H1 (cell line): ENCODE data around the gene TLE3. TPM values are rescaled to one million over a fixed set of nuclear protein-coding genes. Genes with fewer than 3 reads are reported as not detected.

Source experiments
- CTCF ChIA-PET: fragments of 300-600 bp; sonication (Branson Sonifier 250); formaldehyde crosslinking; loops from one replicate; lab custom pipeline; 2021; ENCODE audit not compliant: partially characterized antibody; lab: Charles Lee
- POLR2A ChIA-PET: fragments of 300-600 bp; sonication (Branson Sonifier 250); formaldehyde crosslinking; loops from one replicate; lab custom pipeline; 2021; ENCODE audit warnings: inconsistent platforms; ENCODE audit not compliant: partially characterized antibody; lab: Charles Lee
- DNase-seq, 2 experiments: peaks; one replicate each; pipeline versions ENCODE4 v3.0.0 to v3.0.0-alpha.2; 2010 to 2022; ENCODE audit warnings: low spot score in 2 of 2, low read depth in 1 of 2, mixed read lengths in 1 of 2
- FAIRE-seq: peaks from 2 replicates; lab custom pipeline; 2011; peaks lifted over from hg19 to GRCh38; lab: Jason Lieb, UNC
- H2AFZ ChIP-seq: 2 replicates; pipeline ENCODE4 v1.8.1; 2012; ENCODE audit warnings: low read length, inconsistent platforms
- H2AK5ac ChIP-seq: 2 replicates; pipeline ENCODE4 v1.6.1; 2013; ENCODE audit warnings: low read depth, low read length
- H2BK120ac ChIP-seq: replicated peaks from 2 replicates; pipeline ENCODE3; 2013; ENCODE audit warnings: low read depth, low read length, inconsistent platforms
- H2BK12ac ChIP-seq: 2 replicates; pipeline ENCODE4 v1.6.1; 2013; ENCODE audit warnings: low read depth, low read length
- H2BK15ac ChIP-seq: 2 replicates; pipeline ENCODE4 v1.6.1; 2013; ENCODE audit warnings: low read length
- H2BK20ac ChIP-seq: 2 replicates; pipeline ENCODE4 v1.6.1; 2013; ENCODE audit warnings: low read length
- H2BK5ac ChIP-seq: 2 replicates; pipeline ENCODE4 v1.6.1; 2013; ENCODE audit warnings: low read depth, low read length
- H3K14ac ChIP-seq: 2 replicates; pipeline ENCODE4 v1.6.1; 2013; ENCODE audit warnings: inconsistent platforms; ENCODE audit not compliant: insufficient read length
- H3K18ac ChIP-seq: 2 replicates; pipeline ENCODE4 v1.6.1; 2013; ENCODE audit warnings: low read length; ENCODE audit errors: extremely low read depth
- H3K23ac ChIP-seq: 2 replicates; pipeline ENCODE4 v1.6.1; 2013; ENCODE audit warnings: inconsistent platforms; ENCODE audit not compliant: insufficient read length
- H3K23me2 ChIP-seq: 2 replicates; pipeline ENCODE4 v1.6.1; 2013; ENCODE audit warnings: low read depth, low read length
- H3K27ac ChIP-seq: 2 replicates; pipeline ENCODE4 v1.6.1; 2011; ENCODE audit warnings: low read depth, low read length, inconsistent platforms
- H3K27me3 ChIP-seq, 4 experiments: replicated peaks in 1 of 4; 1 replicate in 1 of 4; 2 replicates in 3 of 4; pipeline versions ENCODE4 v1.6.1 to v1.8.1; 2011 to 2013; ENCODE audit warnings: low read length in 3 of 4, mild to moderate bottlenecking in 3 of 4, inconsistent platforms in 2 of 4, mixed read lengths in 2 of 4, moderate library complexity in 1 of 4; ENCODE audit not compliant: control insufficient read depth in 3 of 4, insufficient read depth in 3 of 4; ENCODE audit errors: extremely low read depth in 1 of 4
- H3K36me3 ChIP-seq, 4 experiments: 2 replicates each; pipeline versions ENCODE4 v1.6.1 to v1.8.1; 2011 to 2013; ENCODE audit warnings: mild to moderate bottlenecking in 4 of 4, low read length in 3 of 4, moderate library complexity in 2 of 4, control low read depth in 1 of 4, inconsistent platforms in 1 of 4; ENCODE audit not compliant: insufficient read depth in 4 of 4, control insufficient read depth in 2 of 4
- H3K4ac ChIP-seq: replicated peaks from 2 replicates; pipeline ENCODE3; 2013; ENCODE audit warnings: low read length, low read depth, mixed read lengths, inconsistent platforms; ENCODE audit not compliant: insufficient read length
- H3K4me1 ChIP-seq, 4 experiments: replicated peaks in 1 of 4; 1 replicate in 1 of 4; 2 replicates in 3 of 4; pipeline versions ENCODE4 v1.6.1 to v1.8.1; 2011 to 2013; ENCODE audit warnings: low read length in 3 of 4, inconsistent platforms in 2 of 4, mixed read lengths in 1 of 4; ENCODE audit not compliant: insufficient read depth in 4 of 4, control insufficient read depth in 3 of 4
- H3K4me2 ChIP-seq, 2 experiments: 2 replicates each; pipeline versions ENCODE4 v1.6.1 to v1.8.1; 2011 to 2013; ENCODE audit warnings: low read depth in 2 of 2, low read length in 2 of 2, control low read depth in 1 of 2, inconsistent platforms in 1 of 2, mild to moderate bottlenecking in 1 of 2; ENCODE audit not compliant: insufficient read depth in 1 of 2
- H3K4me3 ChIP-seq, 4 experiments: fragments of 200-600, 300-600 bp in 1 of 4; sonication (generic), shearing (Covaris generic), sonication (Bioruptor Twin) in 1 of 4; 2 replicates each; pipeline versions ENCODE4 v1.5.1 to v1.8.1; 2011 to 2016; ENCODE audit warnings: low read length in 4 of 4, low read depth in 3 of 4, control low read depth in 2 of 4, inconsistent platforms in 2 of 4, mild to moderate bottlenecking in 2 of 4, mixed read lengths in 1 of 4, moderate library complexity in 1 of 4; ENCODE audit not compliant: insufficient read depth in 2 of 4; ENCODE audit errors: extremely low read depth in 1 of 4
- H3K56ac ChIP-seq: replicated peaks from 2 replicates; pipeline ENCODE3; 2013; ENCODE audit warnings: low read depth, mild to moderate bottlenecking, mixed read lengths, low read length, inconsistent platforms; ENCODE audit not compliant: insufficient read length
- H3K79me1 ChIP-seq: 2 replicates; pipeline ENCODE4 v1.6.1; 2013; ENCODE audit warnings: low read depth, low read length, control low read depth
- H3K79me2 ChIP-seq, 2 experiments: 2 replicates each; pipeline versions ENCODE4 v1.6.1 to v1.8.1; 2012 to 2013; ENCODE audit warnings: low read length in 2 of 2, mild to moderate bottlenecking in 2 of 2, inconsistent platforms in 1 of 2; ENCODE audit not compliant: insufficient read depth in 2 of 2, control insufficient read depth in 1 of 2
- H3K9ac ChIP-seq, 4 experiments: replicated peaks in 1 of 4; 1 replicate in 1 of 4; 2 replicates in 3 of 4; pipeline versions ENCODE4 v1.6.1 to v1.8.1; 2011 to 2013; ENCODE audit warnings: low read depth in 3 of 4, low read length in 3 of 4, control low read depth in 2 of 4, mild to moderate bottlenecking in 2 of 4, moderate library complexity in 2 of 4, inconsistent platforms in 1 of 4; ENCODE audit errors: extremely low read depth in 1 of 4
- H3K9me3 ChIP-seq, 2 experiments: 2 replicates each; pipeline versions ENCODE4 v1.6.1 to v1.8.1; 2012 to 2013; ENCODE audit warnings: mild to moderate bottlenecking in 2 of 2, moderate library complexity in 2 of 2, control low read depth in 1 of 2, inconsistent platforms in 1 of 2, low read depth in 1 of 2, low read length in 1 of 2, mixed read lengths in 1 of 2; ENCODE audit not compliant: insufficient read depth in 2 of 2
- H4K20me1 ChIP-seq, 2 experiments: replicated peaks in 1 of 2; 2 replicates each; pipeline versions ENCODE3 to v1.8.1; 2011 to 2013; ENCODE audit warnings: inconsistent platforms in 2 of 2, low read length in 2 of 2, mild to moderate bottlenecking in 1 of 2; ENCODE audit not compliant: insufficient read depth in 2 of 2, control insufficient read depth in 1 of 2
- H4K5ac ChIP-seq: 2 replicates; pipeline ENCODE4 v1.6.1; 2013; ENCODE audit warnings: low read length, low read depth, mixed read lengths, inconsistent platforms; ENCODE audit not compliant: insufficient read length
- H4K8ac ChIP-seq: 2 replicates; pipeline ENCODE4 v1.8.0; 2013; ENCODE audit warnings: mild to moderate bottlenecking, moderate library complexity, low read length, inconsistent platforms; ENCODE audit not compliant: insufficient read depth; ENCODE audit errors: extremely low read depth
- H4K91ac ChIP-seq: replicated peaks from 2 replicates; pipeline ENCODE3; 2013; ENCODE audit warnings: low read length, mixed read lengths, inconsistent platforms; ENCODE audit not compliant: insufficient read length
- SUZ12 ChIP-seq: fragments of 200-600 bp; sonication (generic); IDR thresholded peaks from 2 replicates; pipeline ENCODE4 v1.6.1; 2012; ENCODE audit warnings: mild to moderate bottlenecking, inconsistent platforms, low read length, moderate library complexity, mixed read lengths
- TAF1 ChIP-seq: IDR thresholded peaks from 2 replicates; pipeline ENCODE4 v1.6.1; 2011; ENCODE audit warnings: mild to moderate bottlenecking, low read depth, low read length
- YY1 ChIP-seq: IDR thresholded peaks from 2 replicates; pipeline ENCODE4 v1.6.1; 2011; ENCODE audit warnings: low read depth, mild to moderate bottlenecking, low read length
- WGBS, 2 experiments: shearing (Covaris generic) in 1 of 2; methylation state at CpG; one replicate each; pipeline versions ENCODE4 v1.1.6 to v1.1.7; 2013 to 2015; ENCODE audit warnings: low lambda C conversion rate in 2 of 2, mixed read lengths in 2 of 2, inconsistent platforms in 1 of 2, low coverage in 1 of 2, missing lambda C conversion rate in 1 of 2; ENCODE audit not compliant: insufficient replicate concordance in 2 of 2, insufficient coverage in 1 of 2, insufficient read length in 1 of 2; ENCODE audit errors: extremely low coverage in 1 of 2, missing lambda C conversion rate in 1 of 2; 5-methylcytosine and 5-hydroxymethylcytosine counted together
- polyA plus RNA-seq, 7 experiments: library from polyadenylated mRNA; depleted of rRNA in 3 of 7; stranded (reverse) in 5 of 7; unstranded in 2 of 7; fragments of >200 nt in 5 of 7; fragments of 200-250 nt in 2 of 7; gene quantifications; 1 replicate in 5 of 7; 2 replicates in 1 of 7; 4 replicates in 1 of 7; pipeline versions ENCODE4 v1.2.1 to v1.2.3, GENCODE V29; 2011 to 2013; ENCODE audit warnings: missing spikeins in 2 of 7, mixed read lengths in 2 of 7
- total RNA-seq: library from RNA; stranded (reverse); fragmentation: NEBNext Ultra II Directional; extraction: Animal tissue kit (Norgen Biotek cat#: 25700); gene quantifications from 2 replicates; pipeline ENCODE4 v1.2.1, GENCODE V29; 2021

TLE3 gene
- total and polyA plus RNA-seq, 2 of the 8 experiments (the other 6 are each of a cell fraction or from before 2014, with no cell fraction given), result 25.1 to 61.2 TPM

DNA sequence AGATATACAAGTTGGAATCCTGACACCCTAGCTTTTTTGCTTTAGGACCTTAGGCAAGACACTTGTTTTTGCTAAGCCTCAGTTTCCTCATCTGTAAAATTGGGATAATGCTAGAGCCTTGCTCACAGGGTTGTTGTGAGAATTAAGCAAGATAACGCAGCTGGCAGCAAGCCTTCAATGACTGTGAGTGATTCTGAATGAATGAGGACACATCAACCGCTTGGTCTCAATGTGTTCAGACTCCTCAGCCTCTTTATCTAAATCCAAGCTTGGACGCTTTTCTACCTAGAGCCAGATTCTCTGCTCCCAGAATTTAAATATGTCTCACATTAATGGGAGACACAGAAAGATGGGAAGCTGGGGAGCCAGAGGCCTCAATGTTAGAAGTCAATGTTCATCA is 11.8 kb upstream of the TLE3 start:
- no peak for FAIRE-seq

More for the DNA sequence above, 11.8 kb upstream of the TLE3 start:
- Histone ChIP-seq H3K79me1 (no peaks in the 10 kb centered on the region), H3K27ac (no peak overlapping the region), H3K56ac (no peak overlapping the region), H3K4ac (no peak overlapping the region), H3K36me3 (no peaks in the 10 kb centered on the region), H3K4me1 (peaks cover 7 to 13% (median 10%) of the 10 kb centered on the region in 4 experiments; a peak in 6 of 7 replicates), H2BK15ac (no peak overlapping the region), H2AFZ (no peak overlapping the region), H2BK12ac (no peak overlapping the region; the same call in 1 of the 2 replicates), H4K5ac (no peak overlapping the region), H3K23me2 (no peaks in the 10 kb centered on the region), H4K20me1 (no peaks in the 10 kb centered on the region), H3K4me3 (no peak overlapping the region), H4K91ac (no peak overlapping the region), H3K27me3 (no peaks in the 10 kb centered on the region; a peak in 1 of 7 replicates), H3K9ac (no peak overlapping the region), H3K18ac (no peak overlapping the region), H3K79me2 (no peaks in the 10 kb centered on the region), H2AK5ac (no peak overlapping the region), H2BK20ac (no peak overlapping the region), H3K23ac (no peak overlapping the region), H3K4me2 (no peak overlapping the region), H4K8ac (no peak overlapping the region), H2BK120ac (no peak overlapping the region), H3K9me3 (no peaks in the 10 kb centered on the region), H3K14ac (no peak overlapping the region), H2BK5ac (no peak overlapping the region)
- 89% methylated on average over 3 of the region's 3 CpGs; no CpG with 5 or more reads in 1 of the 2 experiments for WGBS, 2 experiments
- ChIA-PET POLR2A (interaction anchor here (8.0 kb wide), 1 partner anchor 12 kb away, joined by 151 read pairs; the partner anchor contains the start of gene TLE3), CTCF (interaction anchor here (1.0 to 1.7 kb wide), 4 partner anchors 11 to 374 kb away, joined by 3 to 6 read pairs (median 3); no protein-coding TSS in a partner anchor)
- TF ChIP-seq YY1 (no peak), SUZ12 (no peak), TAF1 (no peak)
- no peak for DNase-seq
